Measurements from ENCODE around the gene LNX1.

The LNX1 gene

DNA sequence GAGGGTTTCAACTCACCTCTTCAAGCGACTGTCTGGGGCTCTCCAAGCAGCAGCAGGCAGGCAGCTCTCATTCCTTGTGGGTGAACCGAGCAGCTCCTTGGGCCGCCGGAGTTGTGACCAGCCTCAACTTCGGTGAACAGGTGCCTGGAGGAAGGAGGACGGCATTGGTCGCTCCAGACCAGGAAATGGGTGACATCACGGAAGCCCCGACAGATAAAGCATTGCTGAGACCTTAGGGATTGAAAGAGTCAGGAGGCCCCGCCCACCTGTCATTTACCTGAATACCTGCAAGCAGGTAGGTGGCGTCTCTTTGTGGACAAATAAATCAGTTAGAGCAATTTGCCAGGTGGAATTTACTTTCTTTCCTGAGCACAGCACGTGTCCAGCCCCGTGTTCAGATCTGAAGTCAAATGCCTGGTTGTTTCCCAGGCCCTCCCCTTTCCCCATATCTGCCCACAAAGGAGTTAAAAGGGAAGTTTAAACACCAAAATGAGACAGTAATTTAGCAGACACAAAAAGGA is at the start of gene LNX1:
TSS of gene LNX1 (minus strand) at position 115 of the 521 bp plus-strand sequence. CDS start 17,484 bp downstream, outside the sequence.
- DNase-seq (ENCODE audit: low read depth) = no peak

DNA sequence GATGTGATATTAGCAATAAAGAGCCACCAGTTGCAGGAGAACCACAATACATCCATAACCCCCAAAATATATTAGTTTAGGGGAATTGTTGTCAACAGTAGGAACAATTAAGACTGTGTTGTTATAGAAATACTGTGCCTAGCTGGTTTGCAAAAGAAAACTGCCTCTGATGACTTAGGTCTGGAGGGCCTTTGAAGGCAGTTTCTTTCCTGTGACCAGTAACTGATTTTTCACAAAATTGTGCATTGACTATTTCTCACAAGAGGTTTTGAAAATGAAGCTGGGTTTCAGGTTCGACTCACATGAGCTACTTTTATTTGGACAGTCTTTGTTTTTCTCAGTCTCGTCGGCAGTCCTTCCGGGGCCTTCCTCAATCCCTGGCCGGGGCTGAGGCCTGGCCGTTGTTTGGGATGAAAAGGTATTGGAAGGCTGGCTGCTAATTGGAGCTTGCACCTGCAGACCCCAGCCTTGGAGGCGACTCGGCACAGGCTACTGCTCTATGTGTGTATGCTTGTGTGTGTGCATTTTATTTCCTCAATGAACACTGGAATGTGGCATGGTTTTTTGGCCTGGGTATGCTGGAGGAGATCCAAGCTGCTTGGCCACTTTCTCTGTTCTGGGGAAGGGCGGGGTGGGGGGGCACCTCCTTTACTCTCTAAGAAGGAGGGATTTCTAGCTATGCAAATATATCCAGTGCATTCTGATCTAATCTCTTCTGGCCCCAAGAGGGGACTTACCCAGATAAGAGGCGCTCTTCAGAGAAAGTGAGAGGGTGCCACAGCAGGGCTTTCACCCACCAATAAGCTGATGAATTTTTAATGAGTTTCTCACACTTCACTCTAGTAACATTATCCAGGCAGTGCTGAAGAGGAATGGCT is 49.5 kb upstream of the LNX1 start:
- DNase-seq (ENCODE audit: low read depth) = no peak

DNA sequence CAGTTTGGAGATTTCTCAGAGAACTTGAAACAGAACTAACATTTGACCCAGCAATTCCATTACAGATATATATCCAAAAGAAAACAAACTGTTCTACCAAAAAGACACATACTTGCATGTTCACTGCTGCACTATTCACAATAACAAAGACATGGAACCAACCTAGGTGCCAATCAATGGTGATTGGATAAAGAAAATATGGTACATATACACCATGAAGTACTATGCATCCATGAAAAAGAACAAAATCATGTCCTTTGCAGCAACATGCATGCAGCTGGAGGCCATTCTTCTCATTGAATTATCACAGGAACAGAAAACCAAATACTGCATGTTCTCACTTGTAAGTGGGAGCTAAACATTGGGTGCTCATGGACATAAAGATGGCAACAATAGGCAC is 47.6 kb upstream of the LNX1 start:
- DNase-seq (ENCODE audit: low read depth) = no peak

DNA sequence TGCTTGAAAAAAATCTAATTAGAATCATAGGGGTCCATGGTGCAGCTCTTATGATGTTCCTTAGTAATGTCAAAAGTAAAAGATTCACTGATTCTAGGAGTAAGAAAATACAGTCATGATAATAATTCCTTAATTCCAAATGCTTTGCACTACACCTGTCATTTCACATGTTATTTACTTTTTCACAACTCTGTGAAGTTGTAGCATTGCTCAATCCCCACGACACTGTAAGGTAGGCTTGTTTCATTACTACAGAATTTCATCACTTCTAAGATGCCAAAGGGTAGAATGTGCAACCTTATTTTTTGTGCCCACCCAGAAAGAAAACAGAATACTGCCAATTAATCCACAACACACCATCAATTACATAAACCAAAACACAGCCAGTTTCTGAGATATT is 46.1 kb upstream of the LNX1 start:
- DNase-seq (ENCODE audit: low read depth) = no peak

DNA sequence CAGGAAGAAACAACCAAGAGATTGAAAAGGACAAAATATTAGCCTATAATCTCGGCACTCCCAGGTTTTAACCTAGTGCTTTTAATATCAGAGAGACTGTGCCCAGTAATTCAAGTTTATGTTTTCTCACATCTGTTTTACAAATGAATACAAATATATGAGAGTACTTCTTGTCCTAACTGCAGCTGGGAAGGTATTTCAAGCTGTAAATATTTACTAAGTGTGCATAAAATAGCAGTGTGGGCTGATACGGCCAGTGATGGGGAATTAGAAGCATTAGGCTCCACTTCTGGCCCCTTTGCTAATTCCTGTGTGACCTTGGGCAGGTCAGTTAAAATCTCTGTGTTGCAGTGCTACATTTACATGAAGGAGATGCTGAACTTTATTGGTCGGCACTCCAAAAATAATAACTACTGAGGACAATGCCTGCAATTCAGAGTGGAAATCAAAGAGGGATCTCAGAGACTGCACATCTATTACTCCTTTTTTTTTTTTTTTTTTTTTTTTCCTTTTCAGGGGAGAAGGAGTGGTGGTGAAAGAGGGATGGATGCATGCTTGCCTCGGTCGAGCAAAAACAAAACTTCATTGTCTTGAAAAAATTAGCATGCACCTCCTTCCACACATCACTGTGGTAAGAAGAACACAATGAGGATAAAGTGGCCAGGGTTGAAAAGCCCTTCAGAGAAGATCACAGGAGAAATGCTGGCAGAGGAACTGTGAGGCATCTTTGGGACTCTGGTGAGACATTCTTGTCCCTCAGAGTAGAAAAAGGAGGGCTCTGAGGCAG is 44.6 kb upstream of the LNX1 start:
- no peak for DNase-seq (ENCODE audit: low read depth)

DNA sequence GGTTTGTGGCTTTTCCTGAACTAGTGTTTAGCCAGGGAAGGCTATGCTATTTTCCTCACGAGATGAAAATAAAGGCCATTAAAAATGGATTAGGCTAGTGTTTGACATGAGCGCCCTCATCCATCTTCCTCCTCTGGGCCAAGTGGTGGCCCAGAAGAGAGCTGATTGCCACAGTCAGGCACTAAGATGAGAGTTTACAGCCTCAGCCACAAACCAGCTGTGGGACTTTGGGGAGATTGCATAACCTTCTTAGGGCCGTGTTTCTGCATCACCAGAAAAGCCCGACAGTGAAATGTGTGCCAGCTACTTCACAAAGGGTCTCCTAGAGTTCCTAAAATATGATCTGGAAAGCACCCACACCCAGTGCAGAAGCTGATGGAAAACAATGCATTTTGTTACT is 42.3 kb upstream of the LNX1 start:
- DNase-seq (ENCODE audit: low read depth) = no peak

DNA sequence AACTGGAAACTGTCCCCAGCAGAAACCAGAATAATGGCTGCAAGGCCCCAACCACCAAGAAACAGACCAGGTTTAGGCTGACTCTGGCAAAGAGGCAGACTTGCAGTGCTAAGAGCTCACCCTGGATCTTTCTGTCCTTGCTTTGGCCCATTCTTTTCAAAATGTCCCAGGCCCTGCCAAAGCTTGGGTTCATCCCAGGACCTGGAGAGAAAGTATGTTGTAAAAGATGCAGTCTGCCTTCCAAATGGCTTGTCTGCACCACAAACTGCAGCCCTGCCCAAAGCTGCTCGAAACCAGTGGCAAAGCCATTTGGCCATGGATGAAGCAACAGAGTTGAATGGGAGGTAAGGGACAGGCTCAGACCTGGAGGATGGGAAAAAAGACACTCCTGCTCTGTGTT is 38.0 kb upstream of the LNX1 start:
- DNase-seq (ENCODE audit: low read depth) = no peak

DNA sequence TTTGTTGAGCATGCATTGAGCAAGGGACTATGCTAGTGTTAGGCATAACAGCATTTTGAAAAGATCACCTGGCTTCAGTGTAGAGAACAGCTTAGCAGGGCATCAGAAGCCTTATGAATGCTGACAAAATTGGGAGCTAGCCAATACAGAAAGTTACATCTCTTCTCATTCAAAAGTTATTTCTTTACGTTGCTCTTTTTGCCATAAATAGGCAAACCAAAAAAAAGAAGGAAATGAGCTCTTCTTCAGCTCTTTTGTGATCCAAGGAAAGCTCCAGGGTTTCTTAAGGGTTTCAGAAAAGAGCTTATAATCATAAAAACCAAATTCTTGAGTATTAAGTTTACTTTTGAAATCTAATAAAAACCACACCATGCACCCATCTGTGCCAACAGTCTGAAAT is 35.2 kb upstream of the LNX1 start:
- DNase-seq (ENCODE audit: low read depth) = no peak

DNA sequence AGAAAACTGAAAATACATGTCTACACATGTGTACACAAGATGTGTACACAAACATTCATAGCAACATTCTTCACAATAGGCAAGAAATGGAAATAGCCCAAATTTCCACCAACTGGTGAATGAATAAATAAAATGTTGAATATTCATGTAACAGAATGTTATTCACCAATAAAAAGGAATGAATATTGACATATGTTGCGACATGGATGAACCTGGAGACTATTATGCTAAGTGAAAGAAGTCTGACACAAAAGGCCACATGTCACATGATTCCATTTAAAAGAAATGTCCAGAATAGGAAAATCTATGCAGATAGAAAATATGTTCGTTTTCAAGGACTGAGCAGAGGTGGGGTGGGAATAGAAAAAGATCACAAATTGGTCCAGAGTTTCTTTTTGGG is 34.6 kb upstream of the LNX1 start:
- no peak for DNase-seq (ENCODE audit: low read depth)

DNA sequence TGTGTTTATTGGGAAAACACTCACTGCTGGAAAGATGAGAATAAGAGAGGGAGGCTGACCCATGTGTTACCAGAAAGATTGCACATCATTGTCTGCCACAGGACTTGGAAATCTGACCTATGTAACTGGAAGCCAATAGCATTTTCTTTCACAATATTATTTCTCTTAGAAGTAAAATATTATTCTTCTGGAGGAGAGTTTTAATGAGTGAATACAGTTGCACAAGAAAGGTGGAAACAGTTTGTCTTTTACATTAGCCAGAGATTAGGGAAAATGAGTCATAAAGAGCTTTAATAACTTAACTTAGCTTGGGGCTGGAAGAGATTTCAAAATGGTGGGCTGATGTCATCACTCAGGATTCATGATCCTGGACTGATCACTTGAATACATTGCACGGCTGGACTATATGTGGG is 31.5 kb upstream of the LNX1 start:
- peak; percentile 22 for DNase-seq (ENCODE audit: low read depth)

DNA sequence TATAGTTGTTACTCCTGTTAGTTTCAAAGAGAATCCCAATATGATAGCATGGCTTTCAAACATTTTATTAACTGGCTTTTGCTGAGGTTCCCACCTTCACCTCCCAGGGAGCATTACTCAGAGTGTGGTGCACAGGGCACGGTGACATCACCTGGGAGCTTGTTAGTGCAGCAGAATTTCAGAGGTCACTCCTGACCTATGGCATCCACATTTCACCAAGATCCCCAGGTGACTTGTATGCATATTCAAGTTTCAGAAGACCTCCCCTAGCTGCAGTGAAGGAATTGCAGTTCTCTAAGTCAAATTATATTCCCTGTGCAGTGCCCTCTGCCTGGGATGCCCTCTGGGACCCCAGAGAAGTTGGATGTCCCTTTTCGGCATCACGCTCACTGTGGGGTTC is 29.7 kb upstream of the LNX1 start:
- DNase-seq (ENCODE audit: low read depth) = no peak

DNA sequence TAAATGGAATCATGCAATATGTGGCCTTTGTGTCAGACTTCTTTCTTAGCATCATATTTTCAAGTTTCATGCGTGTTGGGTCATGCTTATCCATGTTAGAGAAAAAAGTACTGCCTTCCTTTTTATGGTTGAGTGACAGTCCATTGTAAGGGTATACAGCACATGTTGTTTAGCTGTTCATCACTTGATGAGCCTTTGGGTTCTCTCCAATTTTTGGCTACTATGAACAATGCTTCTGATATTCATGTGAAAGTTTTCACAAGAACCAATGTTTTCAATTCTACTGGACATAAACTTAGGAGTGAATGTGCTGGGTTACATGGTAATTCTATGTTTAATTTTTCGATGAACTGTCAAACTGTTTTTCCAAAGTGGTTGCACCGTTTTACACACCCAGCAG is 28.1 kb upstream of the LNX1 start:
- no peak for DNase-seq (ENCODE audit: low read depth)

DNA sequence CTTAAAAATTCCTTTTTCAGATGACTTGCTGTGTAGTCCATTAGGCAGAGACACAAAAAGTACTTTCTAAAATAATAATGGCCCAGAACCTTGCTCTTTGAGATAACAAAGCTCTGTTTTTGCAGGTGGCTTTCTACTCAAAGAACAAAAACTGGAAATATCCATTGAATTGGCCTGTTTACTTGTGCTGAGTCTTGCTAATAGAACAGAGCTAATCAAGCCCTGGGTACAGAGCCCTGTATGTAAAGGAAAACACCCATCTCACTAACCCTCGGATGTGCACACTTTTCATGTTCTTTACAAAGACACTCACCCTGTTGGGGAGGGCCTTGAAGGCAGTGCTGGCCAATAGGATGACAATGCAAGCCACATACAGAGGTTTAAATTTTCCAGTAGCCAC is 27.0 kb upstream of the LNX1 start:
- no peak for DNase-seq (ENCODE audit: low read depth)

DNA sequence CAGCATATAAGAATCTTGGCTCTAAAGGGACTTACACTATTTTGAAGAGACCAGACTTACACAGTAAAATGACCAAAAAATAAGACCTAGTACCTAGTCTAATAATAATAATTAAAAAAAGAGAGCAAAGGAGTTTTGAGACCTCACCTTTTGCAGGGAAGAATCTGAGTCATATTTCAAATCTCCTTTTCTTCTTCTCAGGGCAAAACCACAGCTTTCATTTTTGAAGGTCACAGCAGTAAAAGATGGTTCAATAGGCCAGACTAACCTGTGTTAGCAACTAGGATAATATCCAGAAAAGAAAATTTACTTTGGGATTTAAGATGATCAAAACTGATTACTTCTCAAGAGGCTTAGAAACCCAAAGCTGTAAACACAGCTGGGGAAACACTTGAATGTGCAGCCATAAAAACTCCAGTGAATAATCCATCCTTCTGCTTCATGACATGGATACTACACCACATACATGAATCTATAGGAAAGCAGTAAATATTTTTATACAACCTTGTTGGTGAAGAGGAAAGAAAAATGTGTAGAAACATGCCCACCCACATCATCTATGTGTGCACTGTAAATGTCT is 25.9 kb upstream of the LNX1 start:
- DNase-seq (ENCODE audit: low read depth) = no peak

DNA sequence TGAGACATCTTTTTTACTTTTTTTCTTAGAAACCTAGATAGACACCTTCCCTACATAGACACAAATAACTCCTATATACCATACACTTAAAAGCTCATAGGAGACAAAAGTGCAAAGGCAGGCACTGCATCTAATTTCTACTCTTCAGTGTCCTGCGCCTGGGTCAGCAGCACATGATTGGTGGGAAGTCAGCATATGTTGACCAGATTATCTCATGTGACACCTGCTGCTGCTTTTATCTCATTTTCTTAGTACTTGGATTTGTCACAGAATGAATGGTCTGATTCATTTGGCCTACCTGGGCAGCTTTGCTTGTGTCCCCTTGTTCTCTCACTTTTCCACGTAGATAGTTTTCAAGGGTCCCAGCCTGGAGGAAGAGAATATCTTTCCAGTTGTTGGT is 24.9 kb upstream of the LNX1 start:
- no peak for DNase-seq (ENCODE audit: low read depth)

DNA sequence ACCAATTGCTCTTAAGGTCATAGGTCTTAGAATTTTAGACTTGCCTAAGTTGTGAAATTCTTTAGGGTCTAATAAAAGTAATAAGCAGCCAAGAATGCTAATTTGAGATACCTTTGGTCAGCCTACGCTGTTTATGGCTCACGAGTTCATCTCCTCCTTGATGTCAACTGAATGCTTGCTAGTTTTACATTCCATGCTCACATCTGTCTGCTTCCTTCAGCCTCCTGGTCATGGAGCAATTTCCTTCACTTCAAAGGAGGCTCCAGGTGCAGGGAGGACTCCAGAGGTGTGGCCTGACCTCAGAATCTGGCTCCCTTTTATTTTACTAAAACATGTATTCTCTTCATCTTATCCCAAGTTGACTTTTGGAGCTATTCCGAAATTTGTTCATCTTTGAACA is 23.3 kb upstream of the LNX1 start:
- no peak for DNase-seq (ENCODE audit: low read depth)

DNA sequence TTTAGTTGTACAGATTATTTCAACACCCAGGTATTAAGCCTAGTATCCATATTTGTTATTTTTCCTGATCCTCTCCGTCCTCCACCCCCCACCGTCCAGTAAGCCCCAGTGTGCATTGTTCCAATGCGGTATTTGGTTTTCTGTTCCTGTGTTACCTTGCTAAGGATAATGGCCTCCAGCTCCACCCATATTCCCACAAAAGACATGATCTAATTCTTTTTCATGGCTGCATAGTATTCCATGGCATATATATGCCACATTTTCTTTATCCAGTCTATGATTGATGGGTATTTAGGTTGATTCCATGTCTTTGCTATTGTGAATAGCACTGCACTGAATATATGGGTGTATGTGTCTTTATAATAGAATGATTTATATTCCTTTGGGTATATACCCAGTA is 22.1 kb upstream of the LNX1 start:
- DNase-seq (ENCODE audit: low read depth) = no peak

DNA sequence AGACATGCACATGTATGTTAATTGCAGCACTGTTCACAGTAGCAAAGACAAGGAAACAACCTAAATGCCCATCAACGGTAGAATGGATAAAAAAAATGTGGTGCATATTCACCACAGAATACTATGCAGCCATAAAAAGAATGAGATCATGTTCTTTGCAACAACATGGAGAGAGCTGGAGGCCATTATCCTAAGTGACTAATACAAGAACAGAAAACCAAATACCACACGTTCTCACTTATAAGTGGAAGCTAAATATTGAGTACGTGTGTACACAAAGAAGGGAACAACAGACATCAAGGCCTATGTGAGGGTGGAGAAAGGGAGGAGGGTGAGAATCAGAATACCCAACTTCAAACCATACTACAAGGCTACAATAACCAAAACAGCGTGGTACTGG is 17.4 kb upstream of the LNX1 start:
- no peak for DNase-seq (ENCODE audit: low read depth)

DNA sequence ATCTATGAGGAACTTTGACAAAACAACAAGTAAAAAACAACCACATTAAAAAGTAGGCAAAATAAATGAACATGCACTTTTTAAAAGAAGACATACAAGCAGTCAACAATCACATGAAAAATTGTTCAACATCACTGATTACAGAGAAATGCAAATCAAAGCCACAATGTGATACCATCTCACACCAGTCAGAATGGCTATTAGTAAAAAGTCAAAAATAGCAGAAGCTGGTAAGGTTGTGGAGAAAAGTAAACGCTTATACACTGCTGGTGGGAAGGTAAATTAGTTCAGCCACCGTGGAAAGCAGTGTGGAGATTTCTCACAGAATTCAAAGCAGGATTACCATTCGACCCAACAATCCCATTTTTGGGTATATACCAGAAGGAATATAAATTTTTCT is 17.0 kb upstream of the LNX1 start:
- DNase-seq (ENCODE audit: low read depth) = no peak

DNA sequence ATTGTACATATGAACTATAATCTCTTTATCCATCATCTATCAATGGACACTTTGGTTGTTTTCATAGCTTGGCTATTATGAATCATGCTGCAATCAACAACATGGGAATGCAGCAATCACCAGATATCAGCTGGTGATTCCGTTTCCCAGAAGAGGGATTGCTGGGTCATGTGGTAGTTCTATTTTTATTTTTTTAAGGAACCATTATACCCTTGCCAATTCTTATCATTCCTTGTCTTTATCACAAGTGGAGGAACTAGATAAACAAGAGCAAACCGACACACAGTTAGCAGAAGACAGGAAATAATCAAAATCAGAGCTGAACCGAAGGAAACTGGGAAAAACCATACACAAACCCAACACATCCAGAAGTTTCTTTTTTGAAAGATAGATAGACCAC is 14.5 kb upstream of the LNX1 start:
- no peak for DNase-seq (ENCODE audit: low read depth)

DNA sequence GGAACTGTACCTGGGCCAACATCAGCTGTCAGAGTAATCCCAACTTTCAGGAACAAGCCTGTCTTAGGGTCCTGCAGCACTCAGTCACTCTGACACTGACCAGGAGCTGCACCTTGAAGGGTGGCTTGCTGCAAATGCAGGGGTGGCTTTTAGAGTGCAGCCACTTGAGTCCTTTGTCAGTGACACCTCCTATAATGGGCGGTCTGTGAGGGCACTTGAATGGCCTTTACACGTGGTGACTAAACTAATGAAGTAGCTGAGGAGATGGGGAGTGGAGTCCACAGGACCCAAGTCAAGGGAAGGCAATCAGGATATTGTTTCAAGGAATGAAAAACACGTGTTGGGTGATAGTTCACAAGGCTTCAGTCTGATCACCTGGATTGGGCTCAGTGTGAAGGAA is 11.1 kb upstream of the LNX1 start:
- DNase-seq (ENCODE audit: low read depth) = no peak

DNA sequence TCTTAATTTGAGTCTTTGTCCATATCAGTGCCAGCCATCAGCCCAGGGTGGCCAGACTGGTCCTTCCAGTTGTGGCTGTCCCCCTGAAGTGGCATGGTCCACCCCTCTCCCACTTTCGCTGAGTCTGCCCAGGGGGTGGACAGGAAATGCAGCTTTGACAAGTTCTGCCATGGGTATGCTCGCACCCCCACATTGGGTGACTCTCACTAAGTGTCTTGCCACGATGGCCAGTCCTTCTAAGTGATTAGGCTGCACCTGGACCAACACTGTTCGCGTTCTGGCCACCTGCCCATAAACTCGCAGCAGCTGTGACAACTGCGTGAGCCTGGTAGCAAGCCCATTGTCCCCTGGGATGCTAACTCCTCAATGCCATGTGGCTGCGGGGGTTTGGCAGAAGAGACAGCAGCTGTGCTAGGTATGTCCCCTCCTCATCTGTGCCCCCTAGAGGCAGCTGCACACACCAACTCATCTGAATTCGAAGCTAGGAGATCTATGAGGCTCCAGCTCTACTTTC is 10.0 kb upstream of the LNX1 start:
- DNase-seq (ENCODE audit: low read depth) = no peak

DNA sequence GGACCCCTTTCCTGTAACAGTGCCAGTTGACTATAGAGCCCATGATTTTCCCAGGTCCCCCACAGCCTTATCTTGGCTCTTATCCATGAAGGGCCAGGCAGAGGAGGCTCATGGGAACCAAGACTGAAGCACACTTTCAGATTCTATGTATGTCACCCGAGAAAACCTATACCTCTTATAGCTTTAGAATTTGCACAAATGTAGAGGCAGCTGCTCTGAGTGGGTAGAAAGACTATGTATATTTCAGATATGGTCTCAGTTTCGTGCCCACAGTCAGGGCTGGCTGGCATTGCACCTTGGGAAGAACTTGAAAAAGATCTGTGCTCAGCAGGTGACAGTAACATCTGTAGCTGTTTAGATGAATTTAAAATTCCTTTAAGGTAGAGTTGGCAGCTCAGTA is 8.3 kb upstream of the LNX1 start:
- no peak for DNase-seq (ENCODE audit: low read depth)

All from HS-5 (cell line).